WI38 (cell line): ENCODE data around the gene CMTM2.
"Not testable (repeated sequence)": the region's sequence is repeated elsewhere in the genome, so short reads cannot be mapped to it uniquely, and the experiment has no call there.

Source experiments
- H3K4me3 ChIP-seq: 2 replicates; pipeline ENCODE4 v1.5.1; 2011; ENCODE audit warnings: low read depth, mild to moderate bottlenecking, control low read depth, low read length
- TF ChIP-seq, protein P1 (sequence below): IDR thresholded peaks from 2 replicates; pipeline ENCODE4 v1.5.1; 2012; ENCODE audit warnings: low read depth, mild to moderate bottlenecking, control low read depth, low read length

Gene CMTM2

DNA sequence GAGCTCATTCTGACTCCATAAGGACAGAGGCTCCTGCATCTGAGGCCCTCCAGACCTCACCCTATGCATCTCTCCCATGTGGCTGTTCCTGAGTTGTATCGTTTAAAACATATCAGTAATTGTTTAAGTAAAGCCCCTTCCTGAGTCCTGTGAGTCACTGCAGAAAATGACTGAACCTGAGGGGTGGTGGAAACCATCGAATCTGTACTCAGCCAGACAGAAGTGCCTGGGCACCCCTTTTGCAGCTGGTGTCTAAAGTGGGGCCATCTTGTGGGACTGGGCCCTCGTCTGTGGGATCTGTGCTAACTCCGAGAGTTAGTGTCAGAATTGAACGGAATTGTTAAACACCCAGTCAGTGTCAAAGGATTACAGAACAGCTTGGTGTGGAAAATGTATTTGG is 50.6 kb downstream of the CMTM2 start:
- no peak overlapping the region for H3K4me3 ChIP-seq
- TF ChIP-seq, protein P1, sequence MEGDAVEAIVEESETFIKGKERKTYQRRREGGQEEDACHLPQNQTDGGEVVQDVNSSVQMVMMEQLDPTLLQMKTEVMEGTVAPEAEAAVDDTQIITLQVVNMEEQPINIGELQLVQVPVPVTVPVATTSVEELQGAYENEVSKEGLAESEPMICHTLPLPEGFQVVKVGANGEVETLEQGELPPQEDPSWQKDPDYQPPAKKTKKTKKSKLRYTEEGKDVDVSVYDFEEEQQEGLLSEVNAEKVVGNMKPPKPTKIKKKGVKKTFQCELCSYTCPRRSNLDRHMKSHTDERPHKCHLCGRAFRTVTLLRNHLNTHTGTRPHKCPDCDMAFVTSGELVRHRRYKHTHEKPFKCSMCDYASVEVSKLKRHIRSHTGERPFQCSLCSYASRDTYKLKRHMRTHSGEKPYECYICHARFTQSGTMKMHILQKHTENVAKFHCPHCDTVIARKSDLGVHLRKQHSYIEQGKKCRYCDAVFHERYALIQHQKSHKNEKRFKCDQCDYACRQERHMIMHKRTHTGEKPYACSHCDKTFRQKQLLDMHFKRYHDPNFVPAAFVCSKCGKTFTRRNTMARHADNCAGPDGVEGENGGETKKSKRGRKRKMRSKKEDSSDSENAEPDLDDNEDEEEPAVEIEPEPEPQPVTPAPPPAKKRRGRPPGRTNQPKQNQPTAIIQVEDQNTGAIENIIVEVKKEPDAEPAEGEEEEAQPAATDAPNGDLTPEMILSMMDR, result no peak

DNA sequence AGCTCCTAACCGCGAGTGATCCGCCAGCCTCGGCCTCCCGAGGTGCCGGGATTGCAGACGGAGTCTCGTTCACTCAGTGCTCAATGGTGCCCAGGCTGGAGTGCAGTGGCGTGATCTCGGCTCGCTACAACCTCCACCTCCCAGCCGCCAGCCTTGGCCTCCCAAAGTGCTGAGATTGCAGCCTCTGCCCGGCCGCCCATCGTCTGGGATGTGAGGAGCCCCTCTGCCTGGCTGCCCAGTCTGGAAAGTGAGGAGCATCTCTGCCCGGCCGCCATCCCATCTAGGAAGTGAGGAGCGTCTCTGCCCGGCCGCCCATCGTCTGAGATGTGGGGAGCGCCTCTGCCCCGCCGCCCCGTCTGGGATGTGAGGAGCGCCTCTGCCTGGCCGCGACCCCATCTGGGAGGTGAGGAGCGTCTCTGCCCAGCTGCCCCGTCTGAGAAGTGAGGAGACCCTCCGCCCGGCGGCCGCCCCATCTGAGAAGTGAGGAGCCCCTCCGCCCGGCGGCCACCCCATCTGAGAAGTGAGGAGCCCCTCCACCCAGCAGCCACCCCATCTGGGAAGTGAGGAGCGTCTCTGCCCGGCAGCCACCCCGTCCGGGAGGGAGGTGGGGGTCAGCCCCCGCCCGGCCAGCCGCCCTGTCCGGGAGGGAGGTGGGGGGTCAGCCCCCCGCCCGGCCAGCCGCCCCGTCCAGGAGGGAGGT is 51.4 kb downstream of the CMTM2 start:
- H3K4me3 ChIP-seq, result not testable (repeated sequence)

DNA sequence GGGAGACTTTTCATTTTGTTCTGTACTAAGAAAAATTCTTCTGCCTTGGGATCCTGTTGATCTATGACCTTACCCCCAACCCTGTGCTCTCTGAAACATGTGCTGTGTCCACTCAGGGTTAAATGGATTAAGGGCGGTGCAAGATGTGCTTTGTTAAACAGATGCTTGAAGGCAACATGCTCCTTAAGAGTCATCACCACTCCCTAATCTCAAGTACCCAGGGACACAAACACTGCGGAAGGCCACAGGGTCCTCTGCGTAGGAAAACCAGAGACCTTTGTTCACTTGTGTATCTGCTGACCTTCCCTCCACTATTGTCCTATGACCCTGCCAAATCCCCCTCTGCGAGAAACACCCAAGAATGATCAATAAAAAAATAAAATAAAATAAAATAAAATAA is 52.3 kb downstream of the CMTM2 start:
- H3K4me3 ChIP-seq, result not testable (repeated sequence)

DNA sequence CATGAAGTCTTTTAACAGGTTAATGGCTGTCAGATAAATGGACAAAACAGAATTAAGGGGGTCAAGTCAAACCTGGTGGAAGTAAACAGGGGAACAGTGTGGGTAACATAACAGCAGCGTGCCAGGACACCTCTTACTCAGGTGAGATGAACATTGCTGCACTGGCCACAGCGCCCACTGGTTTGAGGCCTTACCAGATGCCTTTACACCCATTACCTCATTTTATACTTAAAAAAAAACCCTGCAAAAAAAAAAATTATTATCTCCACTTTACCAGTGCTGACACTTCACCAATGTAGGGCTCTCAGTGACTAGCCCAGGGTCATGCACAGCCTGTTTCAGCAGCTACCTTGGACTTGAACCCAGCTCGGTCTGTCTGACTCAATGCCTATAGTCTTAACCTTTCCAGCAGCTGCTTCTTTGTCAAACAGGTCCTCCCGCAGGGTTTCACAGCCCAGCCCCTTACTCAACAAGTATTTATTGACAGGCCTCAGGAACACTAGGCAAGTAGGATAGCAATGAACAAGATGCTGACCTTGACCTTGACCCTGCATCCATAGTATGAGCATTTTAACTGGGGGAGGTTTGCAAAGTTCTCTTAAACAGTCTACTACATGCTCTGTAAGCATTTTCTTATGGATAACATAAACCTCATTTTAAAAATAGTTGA is 55.4 kb downstream of the CMTM2 start:
- TF ChIP-seq, protein P1, result no peak
- no peak overlapping the region for H3K4me3 ChIP-seq

DNA sequence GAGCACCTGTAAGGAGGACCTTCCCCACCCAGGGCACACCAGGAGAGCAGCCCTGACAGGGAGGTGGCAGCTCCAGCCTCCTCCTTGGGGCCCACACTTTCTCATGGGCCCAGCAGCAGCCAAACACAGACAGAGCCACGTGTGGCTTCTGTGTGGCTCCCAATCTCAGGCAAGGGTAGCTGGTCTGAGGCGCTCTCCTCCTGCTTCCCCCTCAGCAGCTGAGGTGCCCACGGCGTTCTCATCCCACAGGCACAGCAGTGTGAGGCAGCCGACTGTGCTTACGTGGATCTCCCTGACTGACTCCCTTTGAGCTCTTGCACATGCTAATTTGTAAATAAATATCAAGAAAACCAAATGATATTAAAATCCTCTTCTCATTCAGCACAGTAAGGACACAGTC is 56.1 kb downstream of the CMTM2 start:
- TF ChIP-seq, protein P1, result no peak
- no peak overlapping the region for H3K4me3 ChIP-seq

DNA sequence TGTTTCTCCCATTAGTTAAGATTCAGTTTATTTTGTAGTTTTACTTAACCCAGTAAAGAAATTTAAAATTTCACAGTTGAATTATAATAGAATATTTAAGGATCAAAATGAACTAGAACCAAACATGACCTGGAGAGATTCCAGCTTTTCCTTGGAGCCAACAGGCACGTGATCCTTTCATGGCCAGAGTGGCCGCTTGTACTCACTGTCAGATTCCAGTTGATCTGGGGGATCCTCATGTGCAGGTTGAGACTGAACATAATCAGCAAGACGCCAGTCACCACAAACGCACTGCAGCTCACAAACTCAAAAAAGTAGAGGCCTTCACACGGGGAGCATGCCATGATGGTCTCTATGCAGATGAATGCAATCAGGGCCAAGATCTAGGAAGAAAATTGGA is 56.9 kb downstream of the CMTM2 start:
- H3K4me3 ChIP-seq, result no peak overlapping the region
- TF ChIP-seq, protein P1, result no peak

DNA sequence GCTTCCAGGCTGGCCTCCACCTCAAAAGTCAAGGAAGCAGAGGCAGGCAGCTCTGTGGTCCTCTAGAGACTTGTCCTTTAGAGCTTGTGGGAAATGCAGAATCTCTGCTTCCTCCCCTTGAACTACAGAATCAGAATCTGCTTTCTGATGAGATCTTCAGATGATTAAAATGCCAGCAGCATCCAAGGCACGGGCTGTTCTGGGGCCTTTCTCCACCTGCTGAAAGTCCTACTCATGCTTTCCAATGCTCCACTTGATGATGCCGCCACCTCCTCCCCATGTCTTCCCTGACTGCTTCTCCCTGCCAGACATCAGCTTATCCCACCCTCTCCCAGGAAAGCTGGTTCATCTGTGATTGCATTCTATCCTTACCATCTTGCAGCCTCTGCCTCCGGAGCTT is 58.5 kb downstream of the CMTM2 start:
- TF ChIP-seq, protein P1, result no peak
- no peak overlapping the region for H3K4me3 ChIP-seq
